Panc1 (cell line): ENCODE data around the gene LITAF. TPM values are rescaled to one million over a fixed set of nuclear protein-coding genes. Genes with fewer than 3 reads are reported as not detected.

Source experiments
- ATAC-seq: fragments of 200-7000 bp; cut with Tn5 transposase; 2 replicates; pipeline ENCODE4 v1.9.1; 2020; ENCODE audit warnings: mild to moderate bottlenecking, moderate library complexity
- BruUV-seq: library from RNA; stranded (reverse); fragments of 400-500 nt; replicated peaks from 2 replicates; lab custom pipeline; 2021; lab: Mats Ljungman, UMichigan
- CTCF ChIA-PET: fragments of 300-600 bp; sonication (Branson Sonifier 250); formaldehyde crosslinking; loops from one replicate; lab custom pipeline; 2022; ENCODE audit warnings: antibody characterized with exemption; lab: Charles Lee
- POLR2A ChIA-PET: fragments of 300-600 bp; sonication (Branson Sonifier 250); formaldehyde crosslinking; loops from one replicate; lab custom pipeline; 2022; ENCODE audit warnings: antibody characterized with exemption; lab: Charles Lee
- DNase-seq: peaks from one replicate; pipeline ENCODE4 v3.0.0-alpha.2; 2010; ENCODE audit warnings: low read depth, low spot score
- H3K27ac ChIP-seq: 2 replicates; pipeline ENCODE4 v1.5.1; 2011; ENCODE audit warnings: mild to moderate bottlenecking, low read length, inconsistent platforms
- H3K27me3 ChIP-seq: fragments of 200-500 bp; sonication (Bioruptor generic); 2 replicates; pipeline ENCODE4 v1.6.0; 2014; ENCODE audit warnings: low read length, inconsistent platforms; ENCODE audit not compliant: control insufficient read depth, insufficient read depth
- H3K36me3 ChIP-seq: fragments of 200-500 bp; sonication (Bioruptor generic); 2 replicates; pipeline ENCODE4 v1.5.1; 2014; ENCODE audit warnings: inconsistent platforms, mild to moderate bottlenecking, low read length, moderate library complexity; ENCODE audit not compliant: control insufficient read depth, insufficient read depth
- H3K4me1 ChIP-seq: 2 replicates; pipeline ENCODE4 v1.5.1; 2011; ENCODE audit warnings: inconsistent platforms, mild to moderate bottlenecking, low read length, moderate library complexity; ENCODE audit not compliant: control insufficient read depth, insufficient read depth
- H3K4me3 ChIP-seq, 2 experiments: 2 replicates each; pipeline ENCODE4 v1.5.1; 2011 to 2012; ENCODE audit warnings: low read depth in 2 of 2, low read length in 2 of 2, mild to moderate bottlenecking in 2 of 2, inconsistent platforms in 1 of 2, moderate library complexity in 1 of 2
- H3K9me3 ChIP-seq: fragments of 200-500 bp; sonication (Bioruptor generic); 2 replicates; pipeline ENCODE4 v1.5.1; 2014; ENCODE audit warnings: low read depth, mild to moderate bottlenecking, inconsistent platforms, low read length, moderate library complexity; ENCODE audit not compliant: control insufficient read depth, insufficient read depth
- POLR2AphosphoS5 ChIP-seq: IDR thresholded peaks from 2 replicates; pipeline ENCODE4 v1.6.1; 2012; ENCODE audit warnings: mild to moderate bottlenecking, low read depth, low read length, moderate library complexity
- SIN3A ChIP-seq: IDR thresholded peaks from 2 replicates; pipeline ENCODE4 v1.6.1; 2012; ENCODE audit warnings: low read depth, mild to moderate bottlenecking, low read length, moderate library complexity, borderline replicate concordance; ENCODE audit not compliant: insufficient read depth
- TCF7L2 ChIP-seq: IDR thresholded peaks from 2 replicates; pipeline ENCODE4 v1.6.1; 2011; ENCODE audit warnings: mild to moderate bottlenecking, low read depth, low read length, inconsistent platforms
- in situ Hi-C: cut with HindIII; loops from 2 replicates; pipeline ENCODE4 v1.10.0; 2016; ENCODE audit warnings: low sequenced_read_pairs, low pct_unique_long_range_greater_than_20kb
- intact Hi-C: fragments of 100-400 bp; cut with micrococcal nuclease; formaldehyde crosslinking; loops from one replicate; pipeline ENCODE4 v1.10.0; 2022; ENCODE audit not compliant: unreplicated experiment
- total RNA-seq: library from RNA; stranded (reverse); gene quantifications from one replicate; pipeline ENCODE4 v1.2.1, GENCODE V29; 2021; ENCODE audit not compliant: unreplicated experiment
- TF ChIP-seq, protein P1 (sequence below): fragments of 450-650 bp; IDR thresholded peaks from 2 replicates; pipeline ENCODE4 v1.5.1; 2017; ENCODE audit warnings: mild to moderate bottlenecking
- TF ChIP-seq, protein P2 (sequence below), 2 experiments: IDR thresholded peaks; 2 replicates each; pipeline ENCODE4 v1.6.1; 2011 to 2012; ENCODE audit warnings: low read depth in 2 of 2, control low read depth in 1 of 2, low read length in 1 of 2, mild to moderate bottlenecking in 1 of 2, moderate library complexity in 1 of 2; ENCODE audit not compliant: insufficient read depth in 1 of 2

LITAF gene
- total RNA-seq, 1 experiment from 2014 or later = 85.2 TPM

DNA sequence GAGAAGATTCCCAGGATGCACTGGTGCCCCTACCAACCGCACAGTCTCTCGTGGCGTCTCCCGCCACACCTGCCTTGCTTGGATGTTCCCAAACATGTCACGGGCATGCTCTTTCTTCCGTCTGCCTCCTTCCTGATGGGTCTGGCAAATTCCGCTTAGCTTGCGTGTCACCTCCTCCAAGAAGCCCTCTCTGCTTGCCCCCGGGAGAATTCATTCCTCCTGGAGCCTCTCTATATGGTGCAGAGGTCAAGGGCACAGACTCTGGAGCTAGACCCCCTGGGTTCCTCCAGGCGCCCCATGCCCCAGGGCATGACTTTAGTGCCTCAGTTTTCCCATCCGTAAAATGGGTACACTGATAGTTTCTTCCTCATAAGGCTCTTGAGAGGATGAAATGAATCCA is 21.1 kb downstream of the LITAF start:
- H3K27me3 ChIP-seq = no peaks in the 10 kb centered on the region
- H3K9me3 ChIP-seq = no peaks in the 10 kb centered on the region
- H3K4me3 ChIP-seq = no peak overlapping the region
- CTCF ChIA-PET = no interaction called here
- BruUV-seq = no TSS peak
- no peaks in the 10 kb centered on the region for H3K36me3 ChIP-seq
- H3K27ac ChIP-seq = no peak overlapping the region
- intact Hi-C loops (no loop called here), in situ Hi-C loops (no loop called here)
- POLR2A ChIA-PET = no interaction called here
- H3K4me1 ChIP-seq = peaks cover 3% of the 10 kb centered on the region
- no peak for TF ChIP-seq TCF7L2
- no peak for TF ChIP-seq SIN3A
- DNase-seq (no peak), ATAC-seq (no peak)

DNA sequence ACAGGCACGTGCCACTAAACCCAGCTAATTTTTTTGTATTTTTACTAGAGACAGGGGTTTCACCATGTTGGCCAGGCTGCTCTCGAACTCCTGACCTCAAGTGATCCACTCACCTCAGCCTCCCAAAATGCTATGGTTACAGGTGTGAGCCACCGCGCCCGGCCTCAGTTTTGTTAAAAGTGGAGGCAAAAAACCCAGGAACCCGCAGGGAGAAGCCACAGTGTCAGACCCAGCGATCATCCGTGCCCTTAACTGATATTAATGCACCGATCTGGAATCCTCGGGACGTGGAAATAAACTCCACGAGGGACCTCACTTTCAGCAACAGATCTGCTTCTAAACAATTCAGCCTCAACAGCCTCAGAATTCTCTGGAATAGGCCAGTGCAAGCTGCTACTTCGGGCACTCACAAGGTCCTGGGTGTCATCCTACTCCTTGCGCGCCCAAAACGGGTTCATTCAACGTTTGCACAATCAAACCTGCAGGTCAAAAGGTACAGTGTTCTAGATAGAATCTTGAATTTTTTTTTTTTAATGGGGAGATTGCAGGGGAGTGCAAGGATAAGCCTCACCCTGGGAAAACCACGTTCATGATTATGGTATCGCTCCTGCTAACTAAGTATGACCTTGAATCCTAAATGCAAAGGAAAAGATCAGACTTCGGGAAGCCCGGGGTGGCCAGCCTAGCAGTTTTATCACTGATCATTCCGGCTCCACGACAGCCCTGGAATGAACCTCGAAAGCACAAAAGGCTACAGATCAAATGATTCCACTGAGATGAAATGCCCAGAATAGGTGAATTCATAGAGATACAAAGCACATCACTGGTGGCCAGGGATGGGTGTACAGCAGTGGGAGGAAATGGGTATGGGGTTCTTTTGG is 22.4 kb downstream of the LITAF start:
- no peak for DNase-seq
- no peak for TF ChIP-seq TCF7L2
- TF ChIP-seq, protein P1, sequence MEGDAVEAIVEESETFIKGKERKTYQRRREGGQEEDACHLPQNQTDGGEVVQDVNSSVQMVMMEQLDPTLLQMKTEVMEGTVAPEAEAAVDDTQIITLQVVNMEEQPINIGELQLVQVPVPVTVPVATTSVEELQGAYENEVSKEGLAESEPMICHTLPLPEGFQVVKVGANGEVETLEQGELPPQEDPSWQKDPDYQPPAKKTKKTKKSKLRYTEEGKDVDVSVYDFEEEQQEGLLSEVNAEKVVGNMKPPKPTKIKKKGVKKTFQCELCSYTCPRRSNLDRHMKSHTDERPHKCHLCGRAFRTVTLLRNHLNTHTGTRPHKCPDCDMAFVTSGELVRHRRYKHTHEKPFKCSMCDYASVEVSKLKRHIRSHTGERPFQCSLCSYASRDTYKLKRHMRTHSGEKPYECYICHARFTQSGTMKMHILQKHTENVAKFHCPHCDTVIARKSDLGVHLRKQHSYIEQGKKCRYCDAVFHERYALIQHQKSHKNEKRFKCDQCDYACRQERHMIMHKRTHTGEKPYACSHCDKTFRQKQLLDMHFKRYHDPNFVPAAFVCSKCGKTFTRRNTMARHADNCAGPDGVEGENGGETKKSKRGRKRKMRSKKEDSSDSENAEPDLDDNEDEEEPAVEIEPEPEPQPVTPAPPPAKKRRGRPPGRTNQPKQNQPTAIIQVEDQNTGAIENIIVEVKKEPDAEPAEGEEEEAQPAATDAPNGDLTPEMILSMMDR = no peak
- TF ChIP-seq, protein P2, sequence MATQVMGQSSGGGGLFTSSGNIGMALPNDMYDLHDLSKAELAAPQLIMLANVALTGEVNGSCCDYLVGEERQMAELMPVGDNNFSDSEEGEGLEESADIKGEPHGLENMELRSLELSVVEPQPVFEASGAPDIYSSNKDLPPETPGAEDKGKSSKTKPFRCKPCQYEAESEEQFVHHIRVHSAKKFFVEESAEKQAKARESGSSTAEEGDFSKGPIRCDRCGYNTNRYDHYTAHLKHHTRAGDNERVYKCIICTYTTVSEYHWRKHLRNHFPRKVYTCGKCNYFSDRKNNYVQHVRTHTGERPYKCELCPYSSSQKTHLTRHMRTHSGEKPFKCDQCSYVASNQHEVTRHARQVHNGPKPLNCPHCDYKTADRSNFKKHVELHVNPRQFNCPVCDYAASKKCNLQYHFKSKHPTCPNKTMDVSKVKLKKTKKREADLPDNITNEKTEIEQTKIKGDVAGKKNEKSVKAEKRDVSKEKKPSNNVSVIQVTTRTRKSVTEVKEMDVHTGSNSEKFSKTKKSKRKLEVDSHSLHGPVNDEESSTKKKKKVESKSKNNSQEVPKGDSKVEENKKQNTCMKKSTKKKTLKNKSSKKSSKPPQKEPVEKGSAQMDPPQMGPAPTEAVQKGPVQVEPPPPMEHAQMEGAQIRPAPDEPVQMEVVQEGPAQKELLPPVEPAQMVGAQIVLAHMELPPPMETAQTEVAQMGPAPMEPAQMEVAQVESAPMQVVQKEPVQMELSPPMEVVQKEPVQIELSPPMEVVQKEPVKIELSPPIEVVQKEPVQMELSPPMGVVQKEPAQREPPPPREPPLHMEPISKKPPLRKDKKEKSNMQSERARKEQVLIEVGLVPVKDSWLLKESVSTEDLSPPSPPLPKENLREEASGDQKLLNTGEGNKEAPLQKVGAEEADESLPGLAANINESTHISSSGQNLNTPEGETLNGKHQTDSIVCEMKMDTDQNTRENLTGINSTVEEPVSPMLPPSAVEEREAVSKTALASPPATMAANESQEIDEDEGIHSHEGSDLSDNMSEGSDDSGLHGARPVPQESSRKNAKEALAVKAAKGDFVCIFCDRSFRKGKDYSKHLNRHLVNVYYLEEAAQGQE (IDR thresholded peaks at IDR 0.05; ENCODE audit: insufficient read depth in 1 of 2, low read depth in 2 of 2, low read length in 1 of 2) = no peak
- no peak for TF ChIP-seq SIN3A
- no peak for TF ChIP-seq POLR2AphosphoS5
- no peaks in the 10 kb centered on the region for H3K27me3 ChIP-seq
- ATAC-seq = no peak
- H3K4me3 ChIP-seq = no peak overlapping the region
- H3K9me3 ChIP-seq = no peaks in the 10 kb centered on the region
- TSS peak; percentile 38 for BruUV-seq
- in situ Hi-C loops (no loop called here), intact Hi-C loops (no loop called here)
- ChIA-PET CTCF (no interaction called here), POLR2A (no interaction called here)
- peaks cover 3% of the 10 kb centered on the region for H3K4me1 ChIP-seq
- H3K27ac ChIP-seq = no peak overlapping the region
- H3K36me3 ChIP-seq = no peaks in the 10 kb centered on the region

DNA sequence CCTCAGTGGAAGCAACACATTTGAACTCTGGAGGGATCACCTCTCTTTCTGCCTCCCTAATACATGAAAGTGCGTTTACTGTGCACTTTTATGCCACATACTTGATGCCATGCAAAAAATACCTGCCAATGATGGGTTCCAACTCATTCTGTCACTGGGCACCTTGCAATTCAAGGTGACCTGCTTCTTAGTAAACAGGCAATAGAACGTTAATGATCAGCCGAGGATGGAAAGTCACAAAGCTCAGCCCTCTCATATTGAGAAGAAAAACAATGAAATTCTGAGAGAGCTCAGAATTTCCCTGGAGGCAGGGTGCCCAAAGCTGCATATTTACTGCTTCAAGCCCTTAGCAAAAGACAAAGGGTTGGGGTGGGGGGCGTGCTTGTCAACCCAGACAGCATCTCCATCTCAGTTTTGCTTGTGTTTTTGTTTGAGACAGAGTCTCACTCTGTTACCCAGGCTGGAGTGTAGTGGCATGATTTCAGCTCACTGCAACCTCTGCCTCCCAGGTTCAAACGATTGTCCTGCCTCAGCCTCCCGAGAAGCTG is 23.2 kb downstream of the LITAF start:
- in situ Hi-C loops (no loop called here), intact Hi-C loops (no loop called here)
- POLR2A ChIA-PET = no interaction called here
- BruUV-seq = no TSS peak
- peaks cover 3% of the 10 kb centered on the region for H3K4me1 ChIP-seq
- H3K27ac ChIP-seq = no peak overlapping the region
- no peak for ATAC-seq
- CTCF ChIA-PET = no interaction called here
- no peaks in the 10 kb centered on the region for H3K27me3 ChIP-seq
- H3K9me3 ChIP-seq = no peaks in the 10 kb centered on the region
- H3K4me3 ChIP-seq = no peak overlapping the region
- TF ChIP-seq, protein P1 = no peak
- TF ChIP-seq, protein P2 (IDR thresholded peaks at IDR 0.05; ENCODE audit: insufficient read depth in 1 of 2, low read depth in 2 of 2, low read length in 1 of 2) = no peak
- TF ChIP-seq POLR2AphosphoS5 (no peak), TCF7L2 (no peak), SIN3A (no peak)
- no peaks in the 10 kb centered on the region for H3K36me3 ChIP-seq
- DNase-seq = no peak
